ENCODE measurements around the gene CA4. TPM values are rescaled to one million over a fixed set of nuclear protein-coding genes. Genes with fewer than 3 reads are reported as not detected.

The CA4 gene
- total RNA-seq, 2 experiments from 2014 or later, result not detected

DNA sequence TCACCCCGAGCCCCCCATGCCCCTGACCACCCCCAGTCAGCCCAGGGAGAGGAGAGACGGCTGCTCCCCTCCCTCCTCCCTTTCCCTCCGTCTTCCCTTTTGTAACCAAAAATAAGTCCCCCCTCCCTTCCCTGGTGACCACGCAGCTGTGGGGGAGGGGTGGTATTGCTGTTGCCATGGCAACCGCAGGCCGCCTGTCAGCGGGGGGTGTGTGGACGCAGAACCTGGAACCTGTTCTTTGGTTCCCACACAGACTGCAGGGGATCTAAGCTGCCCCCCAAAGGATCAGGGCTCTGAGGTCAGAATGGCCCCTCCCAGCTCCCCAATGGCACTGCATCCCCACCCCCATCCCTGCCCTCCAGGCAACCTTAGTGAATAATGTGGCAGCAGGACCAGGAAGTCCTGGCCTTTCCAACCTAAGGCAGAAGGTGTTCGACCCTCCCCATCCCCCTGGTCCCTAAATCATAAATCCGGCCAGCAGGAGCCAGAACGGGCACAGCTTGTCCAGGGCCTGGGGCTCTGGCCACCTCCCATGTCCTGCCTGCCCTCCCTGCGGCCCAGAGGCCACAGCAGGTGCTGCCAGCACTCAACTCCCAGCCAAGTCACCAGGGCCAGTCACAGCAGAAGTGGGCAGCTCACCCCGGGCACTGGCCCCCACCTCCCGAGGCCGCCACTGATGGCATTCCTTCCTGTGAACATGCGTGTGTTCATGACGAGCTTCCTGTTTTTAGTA is 12.0 kb downstream of the CA4 start:
- CTCF ChIA-PET, result interaction anchor here (1.4 kb wide), 1 partner anchor 21 kb away, joined by 7 read pairs; no protein-coding TSS in a partner anchor
- Mint-ChIP-seq H3K4me1 (ENCODE audit: low read depth) (peaks cover 10% of the 10 kb centered on the region), H3K9me3 (no peaks in the 10 kb centered on the region), H3K4me3 (no peak overlapping the region), H3K27ac (no peak overlapping the region), H3K27me3 (peaks cover 5% of the 10 kb centered on the region), H3K36me3 (no peaks in the 10 kb centered on the region)
- intact Hi-C loops (cut with micrococcal nuclease), result no loop called here
- POLR2A ChIA-PET, result no interaction called here
- no peak for DNase-seq

DNA sequence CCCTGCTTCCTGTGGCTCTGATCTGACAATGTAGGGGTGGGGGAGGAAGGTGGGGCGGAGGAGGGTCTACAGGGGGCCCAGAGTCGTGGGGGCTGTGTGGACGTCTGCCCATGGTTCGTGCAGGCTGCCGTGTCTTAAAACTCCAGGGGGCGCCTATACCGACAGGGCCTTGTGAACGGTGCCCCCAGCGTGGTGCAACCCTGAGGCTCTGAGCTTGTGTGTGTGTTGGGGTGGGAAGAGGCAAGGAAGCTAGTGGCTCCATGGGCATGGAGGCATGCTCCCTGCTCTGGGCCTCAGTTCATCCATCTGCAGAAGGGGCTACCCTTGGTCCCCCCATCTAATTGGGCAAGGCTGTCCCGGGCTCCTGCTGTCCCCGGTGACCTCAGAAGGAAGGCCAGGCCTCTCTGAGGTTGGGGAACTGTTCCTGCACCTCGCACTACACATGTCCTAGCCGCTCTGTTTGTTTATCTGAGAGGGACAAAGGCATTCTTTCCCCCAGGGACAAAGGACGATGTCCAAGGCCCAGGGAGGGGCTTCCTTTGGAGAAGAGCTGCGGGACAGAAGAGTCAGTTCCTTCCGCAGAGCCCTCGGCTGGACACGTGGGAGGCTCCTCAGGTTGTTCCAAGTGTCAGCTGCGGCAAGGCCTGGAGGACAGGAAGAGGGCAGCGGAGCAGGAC is 13.5 kb downstream of the CA4 start:
- Mint-ChIP-seq H3K4me3 (no peak overlapping the region), H3K27me3 (peaks cover 2% of the 10 kb centered on the region), H3K27ac (no peak overlapping the region), H3K9me3 (no peaks in the 10 kb centered on the region), H3K36me3 (no peaks in the 10 kb centered on the region), H3K4me1 (ENCODE audit: low read depth) (peaks cover 10% of the 10 kb centered on the region)
- ChIA-PET CTCF (no interaction called here), POLR2A (no interaction called here)
- DNase-seq, result no peak
- intact Hi-C loops (cut with micrococcal nuclease), result no loop called here

DNA sequence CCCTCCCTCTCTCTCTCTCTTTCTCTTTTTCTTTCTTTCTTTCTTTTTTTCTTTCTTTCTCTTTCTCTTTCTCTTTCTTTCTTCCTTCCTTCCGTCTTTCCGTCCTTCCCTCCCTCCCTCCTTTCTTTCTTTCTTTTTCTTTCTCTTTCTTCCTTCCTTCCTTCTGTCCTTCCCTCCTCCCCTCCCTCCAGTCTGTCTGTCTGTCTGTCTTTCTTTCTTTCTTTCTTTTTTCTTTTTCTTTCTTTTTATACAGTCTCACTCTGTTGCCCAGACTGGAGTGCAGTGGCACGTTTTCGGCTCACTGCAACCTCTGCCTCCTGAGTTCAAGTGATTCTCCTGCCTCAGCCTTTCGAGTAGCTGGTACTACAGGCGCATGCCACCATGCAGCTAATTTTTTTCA is 14.4 kb downstream of the CA4 start:
- Mint-ChIP-seq H3K4me1 (ENCODE audit: low read depth) (peaks cover 10% of the 10 kb centered on the region), H3K4me3 (no peak overlapping the region), H3K27me3 (no peaks in the 10 kb centered on the region), H3K9me3 (no peaks in the 10 kb centered on the region), H3K27ac (no peak overlapping the region), H3K36me3 (no peaks in the 10 kb centered on the region)
- intact Hi-C loops (cut with micrococcal nuclease), result no loop called here
- no peak for DNase-seq
- ChIA-PET POLR2A (no interaction called here), CTCF (no interaction called here)

DNA sequence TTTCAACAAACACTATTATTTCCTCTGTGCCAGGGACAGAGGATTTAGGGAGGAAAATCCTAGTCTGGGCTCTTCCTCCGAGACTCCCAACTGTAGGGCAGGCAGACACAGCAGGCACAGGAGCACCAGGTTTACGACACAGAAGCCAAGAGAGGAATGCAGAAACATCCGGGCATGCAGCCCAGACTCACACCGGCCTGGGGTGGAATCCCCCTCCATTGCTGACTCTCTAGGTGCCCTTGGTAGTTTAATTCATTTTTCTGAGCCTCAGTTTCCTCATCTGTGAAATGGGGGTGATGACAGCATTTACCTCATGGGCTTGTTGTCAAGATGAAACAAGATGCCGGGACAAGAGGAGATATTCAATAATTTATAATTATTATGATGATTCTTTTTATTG is 14.9 kb downstream of the CA4 start:
- Mint-ChIP-seq H3K36me3 (no peaks in the 10 kb centered on the region), H3K27ac (no peak overlapping the region), H3K4me3 (no peak overlapping the region), H3K9me3 (no peaks in the 10 kb centered on the region), H3K4me1 (ENCODE audit: low read depth) (peaks cover 12% of the 10 kb centered on the region), H3K27me3 (no peaks in the 10 kb centered on the region)
- intact Hi-C loops (cut with micrococcal nuclease), result no loop called here
- ChIA-PET CTCF (no interaction called here), POLR2A (no interaction called here)
- no peak for DNase-seq

DNA sequence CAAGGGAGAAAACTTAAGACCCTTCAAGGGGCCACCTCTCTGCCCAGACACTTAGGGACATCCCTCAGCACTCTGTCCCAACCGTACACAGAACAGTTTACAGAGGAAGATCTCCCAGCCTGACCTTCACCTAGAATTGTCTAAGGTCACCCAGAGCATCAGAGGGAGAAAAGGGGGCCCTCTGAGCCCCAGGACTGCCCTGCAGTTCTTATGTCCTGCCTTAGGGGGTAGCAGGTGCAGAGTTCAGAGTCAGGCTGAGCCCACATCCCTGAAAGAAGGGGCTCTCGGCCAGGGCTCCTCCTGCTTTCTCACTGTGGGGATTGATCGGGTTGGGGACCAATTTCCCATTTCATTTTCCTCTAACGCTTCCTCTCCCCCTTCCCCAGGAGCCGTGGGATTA is 15.4 kb downstream of the CA4 start:
- DNase-seq, result no peak

DNA sequence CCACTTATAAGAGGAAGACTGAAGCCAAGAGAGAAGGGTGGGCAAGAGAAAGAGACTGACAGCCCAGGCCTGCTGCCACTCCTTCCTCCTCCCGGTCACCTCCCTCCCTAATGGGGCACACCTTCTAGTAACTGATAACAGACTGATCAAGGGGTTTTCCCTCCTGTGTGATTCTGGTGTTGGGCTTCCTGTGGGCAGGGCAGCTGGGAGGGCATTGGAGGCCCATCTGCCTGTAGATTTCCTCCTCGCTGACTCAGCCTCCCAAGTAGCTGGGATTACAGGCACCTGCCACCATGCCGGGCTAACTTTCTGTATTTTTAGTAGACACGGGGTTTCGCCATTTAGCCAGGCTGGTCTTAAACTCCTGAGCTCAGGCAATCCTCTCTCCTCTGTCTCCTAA is 16.2 kb downstream of the CA4 start:
- H3K36me3 Mint-ChIP-seq, result no peaks in the 10 kb centered on the region

More for the DNA sequence above, 15.4 kb downstream of the CA4 start:
- H3K27ac Mint-ChIP-seq, result no peak overlapping the region
- CTCF ChIA-PET, result no interaction called here
- no peaks in the 10 kb centered on the region for H3K27me3 Mint-ChIP-seq
- no peaks in the 10 kb centered on the region for H3K9me3 Mint-ChIP-seq
- H3K4me3 Mint-ChIP-seq, result no peak overlapping the region
- intact Hi-C loops (cut with micrococcal nuclease), result no loop called here
- H3K4me1 Mint-ChIP-seq (ENCODE audit: low read depth), result peaks cover 16% of the 10 kb centered on the region
- POLR2A ChIA-PET, result no interaction called here
- H3K36me3 Mint-ChIP-seq, result no peaks in the 10 kb centered on the region

DNA sequence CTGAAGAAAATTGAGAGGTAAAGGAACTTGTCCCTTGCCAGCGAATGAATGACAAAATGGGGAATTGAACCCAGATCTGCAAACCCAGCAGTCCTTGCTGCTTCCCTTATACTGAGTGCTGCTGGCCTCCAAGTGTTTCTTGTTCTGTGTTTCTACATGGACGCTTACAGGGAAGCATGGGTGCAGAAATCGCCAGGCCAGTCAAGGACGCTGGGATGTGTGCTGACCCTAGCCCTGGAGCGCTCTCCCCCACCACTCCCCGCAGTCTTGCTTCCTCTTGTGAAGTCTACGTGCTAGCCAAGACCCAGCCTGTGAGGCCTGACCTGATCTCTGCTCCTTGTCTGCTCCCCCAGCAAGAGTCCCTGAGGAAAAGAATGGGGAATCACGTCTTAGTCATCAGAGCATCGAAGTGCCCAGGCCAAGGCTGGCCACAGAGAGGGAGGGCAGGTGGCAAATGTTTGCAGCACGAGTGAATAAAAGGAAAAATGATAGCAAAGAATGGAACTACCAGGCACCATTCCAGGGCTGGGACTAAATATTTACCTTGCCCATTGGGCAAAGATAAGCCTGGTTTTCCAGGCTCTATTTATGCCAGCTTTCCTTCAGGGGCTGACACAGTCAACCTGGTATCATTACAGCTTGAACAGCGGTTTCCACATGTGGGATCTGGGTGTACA is 17.4 kb downstream of the CA4 start:
- DNase-seq, result no peak
- intact Hi-C loops (cut with micrococcal nuclease), result no loop called here

More for the DNA sequence above, 16.2 kb downstream of the CA4 start:
- Mint-ChIP-seq H3K27ac (no peak overlapping the region), H3K4me3 (no peak overlapping the region), H3K4me1 (ENCODE audit: low read depth) (peaks cover 24% of the 10 kb centered on the region), H3K9me3 (no peaks in the 10 kb centered on the region), H3K27me3 (no peaks in the 10 kb centered on the region)
- peak; percentile 69 for DNase-seq
- ChIA-PET POLR2A (no interaction called here), CTCF (no interaction called here)
- intact Hi-C loops (cut with micrococcal nuclease), result loop anchor here (1.0 kb wide), 1 partner anchor 15 kb away; no protein-coding TSS in a partner anchor

DNA sequence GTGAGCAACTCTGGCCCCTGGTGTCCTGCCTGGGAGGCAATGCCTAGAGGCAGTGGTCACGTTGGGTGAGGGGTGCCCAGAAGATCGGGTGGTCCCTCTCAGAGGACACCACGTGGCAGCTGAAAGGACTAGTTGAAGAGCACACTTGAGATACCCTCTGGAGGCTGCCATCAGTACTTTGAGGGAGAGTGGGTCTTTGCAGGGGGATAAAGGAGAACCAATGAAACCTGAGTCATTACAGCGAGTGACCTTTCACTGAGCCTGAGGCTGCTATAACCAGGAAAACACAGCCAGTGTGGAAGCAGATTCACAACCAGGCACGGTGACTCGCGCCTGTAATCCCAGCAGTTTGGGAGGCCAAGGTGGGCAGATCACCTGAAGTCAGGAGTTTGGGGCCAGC is 18.9 kb downstream of the CA4 start:
- Mint-ChIP-seq H3K4me3 (no peak overlapping the region), H3K27me3 (no peaks in the 10 kb centered on the region), H3K27ac (no peak overlapping the region), H3K9me3 (no peaks in the 10 kb centered on the region), H3K36me3 (no peaks in the 10 kb centered on the region), H3K4me1 (ENCODE audit: low read depth) (peaks cover 29% of the 10 kb centered on the region)
- ChIA-PET CTCF (no interaction called here), POLR2A (no interaction called here)
- DNase-seq, result no peak
- intact Hi-C loops (cut with micrococcal nuclease), result no loop called here

More for the DNA sequence above, 17.4 kb downstream of the CA4 start:
- Mint-ChIP-seq H3K9me3 (no peaks in the 10 kb centered on the region), H3K4me3 (no peak overlapping the region), H3K36me3 (no peaks in the 10 kb centered on the region), H3K27me3 (no peaks in the 10 kb centered on the region), H3K4me1 (ENCODE audit: low read depth) (peaks cover 25% of the 10 kb centered on the region), H3K27ac (no peak overlapping the region)
- CTCF ChIA-PET, result no interaction called here
- POLR2A ChIA-PET, result no interaction called here

DNA sequence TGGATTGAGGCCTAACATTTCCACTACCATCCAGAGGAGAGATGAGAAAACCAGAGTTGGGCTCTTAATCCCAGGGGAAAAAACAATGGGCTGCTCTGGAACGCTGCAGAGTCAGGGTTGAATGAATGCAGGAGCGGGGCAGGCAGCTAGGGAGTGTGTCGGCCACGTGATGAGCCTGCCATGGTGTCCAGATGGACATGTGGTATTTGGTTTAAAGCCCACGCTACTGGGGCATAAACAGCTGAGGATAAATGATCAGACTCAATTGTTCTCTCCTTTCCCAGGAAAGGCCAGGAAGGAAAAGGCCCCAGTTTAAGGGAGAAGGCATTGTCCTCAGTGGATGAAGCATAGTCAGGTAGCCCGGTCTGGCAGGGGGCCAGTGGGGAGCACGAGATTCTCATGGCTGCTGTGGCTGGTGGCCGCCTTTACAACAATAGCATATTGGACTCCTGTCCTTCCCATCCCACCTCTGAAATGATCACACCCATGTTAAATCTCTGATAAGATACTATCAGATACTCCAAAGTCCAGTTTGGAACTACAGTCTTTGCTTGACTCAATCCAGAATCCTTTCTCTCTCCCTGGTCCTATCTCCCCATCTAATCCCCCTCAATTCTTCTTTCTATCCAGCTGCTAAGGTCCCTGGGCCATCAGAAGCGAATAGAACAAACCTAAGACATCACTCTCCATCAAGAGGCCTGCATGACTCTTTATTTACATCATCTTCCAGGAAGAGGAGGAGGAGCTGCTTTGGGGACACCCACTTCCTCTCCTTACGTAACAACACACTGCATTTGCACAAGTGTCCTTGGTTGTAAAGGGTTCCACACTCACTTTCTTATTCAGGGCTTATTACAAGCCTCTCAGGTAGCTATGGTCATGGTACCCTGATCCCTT is 20.4 kb downstream of the CA4 start:
- DNase-seq, result peak; percentile 42
- no peaks in the 10 kb centered on the region for H3K9me3 Mint-ChIP-seq
- peaks cover 29% of the 10 kb centered on the region for H3K4me1 Mint-ChIP-seq (ENCODE audit: low read depth)
- intact Hi-C loops (cut with micrococcal nuclease), result loop anchor here (2.0 kb wide), 1 partner anchor 27 kb away; no protein-coding TSS in a partner anchor
- H3K4me3 Mint-ChIP-seq, result no peak overlapping the region
- ChIA-PET POLR2A (interaction anchor here (1.3 kb wide), 1 partner anchor 30 kb away, joined by 3 read pairs; no protein-coding TSS in a partner anchor), CTCF (interaction anchor here (1.7 to 1.9 kb wide), 2 partner anchors 27 to 133 kb away, joined by 5 to 6 read pairs; no protein-coding TSS in a partner anchor)
- no peaks in the 10 kb centered on the region for H3K27me3 Mint-ChIP-seq
- H3K27ac Mint-ChIP-seq, result peak overlapping the region; percentile 55
- no peaks in the 10 kb centered on the region for H3K36me3 Mint-ChIP-seq

DNA sequence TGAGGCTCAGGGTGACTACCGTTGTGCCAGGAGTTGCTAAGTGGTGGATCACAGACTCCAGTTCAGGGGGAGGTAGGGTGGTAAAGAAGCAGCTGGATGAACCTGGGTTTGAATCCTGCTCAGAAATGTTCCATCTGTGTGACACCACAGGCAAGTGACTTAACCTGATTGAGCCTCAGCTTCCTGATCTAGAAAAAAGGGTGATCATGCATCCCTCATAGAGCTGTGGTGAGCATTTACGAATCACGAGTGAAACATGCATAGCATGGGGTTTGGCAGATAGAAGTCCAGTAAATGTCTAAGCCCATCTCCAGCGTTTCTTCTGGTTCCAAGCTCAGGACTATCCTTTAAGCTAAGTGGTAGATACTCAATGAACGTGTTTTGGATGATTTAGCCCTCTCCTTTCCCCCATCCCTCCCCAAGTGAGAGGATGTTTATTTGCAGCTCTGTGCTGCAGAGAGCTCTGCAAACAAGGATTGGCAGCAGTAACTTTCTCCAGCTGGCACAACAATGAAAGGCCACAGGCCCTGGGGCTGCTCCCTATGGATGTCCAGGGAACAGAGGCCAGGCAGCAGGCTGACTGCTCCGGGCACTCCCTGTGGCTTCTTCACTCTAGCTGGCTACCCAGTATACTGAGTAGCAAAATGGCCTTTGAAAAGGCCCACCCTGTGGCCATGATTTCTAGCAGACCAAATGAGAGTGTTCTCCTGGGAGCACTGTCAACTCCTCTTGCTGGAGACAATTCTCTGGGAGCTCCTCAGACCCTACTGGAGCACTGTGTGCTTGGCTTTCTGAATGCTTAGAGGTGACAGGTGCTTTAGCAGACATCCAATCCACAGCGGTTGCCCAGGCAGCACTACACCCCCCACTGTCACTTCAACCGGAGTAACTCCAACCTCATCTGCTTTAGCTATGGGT is 21.3 kb downstream of the CA4 start:
- no peak for DNase-seq
- no peak overlapping the region for H3K4me3 Mint-ChIP-seq
- no peaks in the 10 kb centered on the region for H3K27me3 Mint-ChIP-seq
- no peaks in the 10 kb centered on the region for H3K9me3 Mint-ChIP-seq
- POLR2A ChIA-PET, result interaction anchor here (1.3 kb wide), 1 partner anchor 31 kb away, joined by 3 read pairs; no protein-coding TSS in a partner anchor
- peaks cover 22% of the 10 kb centered on the region for H3K4me1 Mint-ChIP-seq (ENCODE audit: low read depth)
- CTCF ChIA-PET, result interaction anchor here (1.7 to 1.9 kb wide), 2 partner anchors 28 to 134 kb away, joined by 5 to 6 read pairs; no protein-coding TSS in a partner anchor
- peak overlapping the region; percentile 55 for H3K27ac Mint-ChIP-seq
- no peaks in the 10 kb centered on the region for H3K36me3 Mint-ChIP-seq
- intact Hi-C loops (cut with micrococcal nuclease), result loop anchor here (2.0 kb wide), 1 partner anchor 28 kb away; no protein-coding TSS in a partner anchor

DNA sequence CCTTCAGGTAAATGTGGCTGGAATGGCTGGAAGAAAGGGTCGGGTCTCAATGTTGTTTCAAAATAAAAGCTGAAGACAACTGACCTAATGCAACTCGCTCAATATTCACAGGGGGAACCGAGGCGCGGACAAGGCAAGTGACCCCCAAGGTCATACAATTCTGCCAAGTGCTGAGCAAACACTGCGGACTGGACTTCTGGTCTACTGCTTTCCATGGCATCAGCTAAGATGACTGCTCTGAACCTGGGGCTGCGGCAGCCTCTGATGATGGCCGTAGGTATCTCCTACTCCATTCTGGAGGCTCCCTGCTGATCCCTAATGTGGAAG is 21.9 kb downstream of the CA4 start:
- Mint-ChIP-seq H3K36me3 (no peaks in the 10 kb centered on the region), H3K9me3 (no peaks in the 10 kb centered on the region), H3K27me3 (no peaks in the 10 kb centered on the region), H3K4me3 (no peak overlapping the region), H3K4me1 (ENCODE audit: low read depth) (peaks cover 19% of the 10 kb centered on the region), H3K27ac (no peak overlapping the region)
- POLR2A ChIA-PET, result no interaction called here
- DNase-seq, result no peak
- CTCF ChIA-PET, result interaction anchor here (1.7 to 1.9 kb wide), 2 partner anchors 29 to 135 kb away, joined by 5 to 6 read pairs; no protein-coding TSS in a partner anchor
- intact Hi-C loops (cut with micrococcal nuclease), result loop anchor here (2.0 kb wide), 1 partner anchor 29 kb away; no protein-coding TSS in a partner anchor
